HEK293 (cell line): ENCODE data around the gene MBNL2.

Experiments
- CTCF ChIA-PET: fragments of 350-600 bp; formaldehyde crosslinking; extraction: SDS; loops from one replicate; lab custom pipeline; 2021; ENCODE audit warnings: antibody characterized with exemption; lab: Yijun Ruan, JAX
- POLR2A ChIA-PET: fragments of 300-600 bp; formaldehyde crosslinking; extraction: SDS; loops from one replicate; lab custom pipeline; 2020; ENCODE audit warnings: antibody characterized with exemption, inconsistent platforms; lab: Yijun Ruan, JAX
- H3K27ac ChIP-seq: fragments of 200-500 bp; sonication (Bioruptor generic); 2 replicates; pipeline ENCODE4 v1.5.1; 2014; ENCODE audit warnings: low read depth, low read length, control low read depth, inconsistent platforms; ENCODE audit errors: extremely low read depth
- H3K36me3 ChIP-seq, 2 experiments: fragments of 200-500 bp in 1 of 2; sonication (Bioruptor generic) in 1 of 2; 1 replicate in 1 of 2; 2 replicates in 1 of 2; pipeline ENCODE4 v1.5.1; 2014 to 2017; ENCODE audit warnings: inconsistent platforms in 2 of 2, low read length in 2 of 2; ENCODE audit not compliant: control insufficient read depth in 2 of 2, insufficient read depth in 1 of 2
- H3K4me1 ChIP-seq: fragments of 200-500 bp; sonication (Bioruptor generic); 2 replicates; pipeline ENCODE4 v1.5.1; 2014; ENCODE audit warnings: mild to moderate bottlenecking, low read length, inconsistent platforms; ENCODE audit not compliant: control insufficient read depth, insufficient read depth
- H3K4me3 ChIP-seq: 2 replicates; pipeline ENCODE4 v1.5.1; 2011; ENCODE audit warnings: low read depth, mild to moderate bottlenecking, control low read depth, low read length, moderate library complexity
- H3K9me3 ChIP-seq: fragments of 200-500 bp; sonication (Bioruptor generic); 2 replicates; pipeline ENCODE4 v1.5.1; 2014; ENCODE audit warnings: low read depth, low read length, inconsistent platforms; ENCODE audit not compliant: control insufficient read depth, insufficient read depth
- GLI2 ChIP-seq: fragments of 450-650 bp; formaldehyde crosslinking; IDR thresholded peaks from 2 replicates; pipeline ENCODE4; 2017; ENCODE audit warnings: missing biosample characterization, missing genetic modification characterization, low read depth, borderline replicate concordance
- GLIS1 ChIP-seq: fragments of 450-650 bp; formaldehyde crosslinking; IDR thresholded peaks from 2 replicates; pipeline ENCODE4 v1.5.1; 2016; ENCODE audit warnings: missing biosample characterization, missing genetic modification characterization
- HOXD13 ChIP-seq: sonication (generic); formaldehyde crosslinking; IDR thresholded peaks from 2 replicates; pipeline ENCODE4 v1.8.0; 2022; ENCODE audit warnings: missing genetic modification reagents, borderline replicate concordance
- KLF8 ChIP-seq: fragments of 450-650 bp; formaldehyde crosslinking; IDR thresholded peaks from 2 replicates; pipeline ENCODE4 v1.5.1; 2016; ENCODE audit warnings: missing biosample characterization, missing genetic modification characterization
- ZBTB17 ChIP-seq: fragments of 450-650 bp; formaldehyde crosslinking; IDR thresholded peaks from 2 replicates; pipeline ENCODE4 v1.5.1; 2016; ENCODE audit warnings: missing biosample characterization, missing genetic modification characterization
- ZNF157 ChIP-seq: fragments of 450-650 bp; formaldehyde crosslinking; IDR thresholded peaks from 2 replicates; pipeline ENCODE4 v1.5.1; 2016; ENCODE audit warnings: missing biosample characterization, missing genetic modification characterization
- ZNF2 ChIP-seq: fragments of 450-650 bp; formaldehyde crosslinking; IDR thresholded peaks from 2 replicates; pipeline ENCODE4 v1.5.1; 2016; ENCODE audit warnings: missing biosample characterization, missing genetic modification characterization
- ZNF280C ChIP-seq: fragments of 450-650 bp; formaldehyde crosslinking; IDR thresholded peaks from 2 replicates; pipeline ENCODE4 v1.5.1; 2016; ENCODE audit warnings: missing biosample characterization, missing genetic modification characterization
- ZNF391 ChIP-seq: fragments of 450-650 bp; formaldehyde crosslinking; IDR thresholded peaks from 2 replicates; pipeline ENCODE4 v1.5.1; 2016; ENCODE audit warnings: low read depth, missing biosample characterization, missing genetic modification characterization, borderline replicate concordance
- ZNF777 ChIP-seq: fragments of 450-650 bp; formaldehyde crosslinking; IDR thresholded peaks from 2 replicates; pipeline ENCODE4 v1.5.1; 2017; ENCODE audit warnings: missing biosample characterization, missing genetic modification characterization, borderline replicate concordance
- ZSCAN5A ChIP-seq: fragments of 450-650 bp; formaldehyde crosslinking; IDR thresholded peaks from 2 replicates; pipeline ENCODE4 v1.5.1; 2016; ENCODE audit warnings: missing biosample characterization, missing genetic modification characterization
- ZXDB ChIP-seq: fragments of 450-650 bp; formaldehyde crosslinking; IDR thresholded peaks from 2 replicates; pipeline ENCODE4 v1.5.1; 2016; ENCODE audit warnings: missing biosample characterization, missing genetic modification characterization
- TF ChIP-seq, protein P1 (sequence below): fragments of 450-650 bp; formaldehyde crosslinking; conservative IDR thresholded peaks from 2 replicates; pipeline ENCODE4 v1.5.1; 2016; ENCODE audit warnings: low read depth, missing biosample characterization, missing genetic modification characterization
- TF ChIP-seq, protein P2 (sequence below): sonication (generic); formaldehyde crosslinking; IDR thresholded peaks from 2 replicates; pipeline ENCODE4 v1.8.1; 2022; ENCODE audit warnings: mild to moderate bottlenecking, moderate library complexity, missing genetic modification reagents
- TF ChIP-seq, protein P3 (sequence below): fragments of 450-650 bp; formaldehyde crosslinking; IDR thresholded peaks from 2 replicates; pipeline ENCODE4 v1.5.1; 2017; ENCODE audit warnings: missing biosample characterization, missing genetic modification characterization

Gene MBNL2

GRCh38 chr13:97234236-97234635 lies 12.1 kb downstream of the MBNL2 start:
- H3K36me3 ChIP-seq = no peaks in the 10 kb centered on the region
- no peak overlapping the region for H3K4me3 ChIP-seq
- no peak overlapping the region for H3K27ac ChIP-seq
- ChIA-PET CTCF (no interaction called here), POLR2A (no interaction called here)
- no peaks in the 10 kb centered on the region for H3K9me3 ChIP-seq
- TF ChIP-seq ZXDB (tag by site-specific recombination) = no peak
- no peak for TF ChIP-seq ZNF2
- TF ChIP-seq GLI2 = no peak
- no peak for TF ChIP-seq GLIS1
- no peak for TF ChIP-seq ZNF391
- no peak for TF ChIP-seq ZSCAN5A (tag by site-specific recombination)
- TF ChIP-seq HOXD13 (CRISPR knock-in tag) = no peak
- TF ChIP-seq KLF8 (tag by site-specific recombination) = no peak
- no peak for TF ChIP-seq ZBTB17 (tag by site-specific recombination)
- TF ChIP-seq, protein P1, sequence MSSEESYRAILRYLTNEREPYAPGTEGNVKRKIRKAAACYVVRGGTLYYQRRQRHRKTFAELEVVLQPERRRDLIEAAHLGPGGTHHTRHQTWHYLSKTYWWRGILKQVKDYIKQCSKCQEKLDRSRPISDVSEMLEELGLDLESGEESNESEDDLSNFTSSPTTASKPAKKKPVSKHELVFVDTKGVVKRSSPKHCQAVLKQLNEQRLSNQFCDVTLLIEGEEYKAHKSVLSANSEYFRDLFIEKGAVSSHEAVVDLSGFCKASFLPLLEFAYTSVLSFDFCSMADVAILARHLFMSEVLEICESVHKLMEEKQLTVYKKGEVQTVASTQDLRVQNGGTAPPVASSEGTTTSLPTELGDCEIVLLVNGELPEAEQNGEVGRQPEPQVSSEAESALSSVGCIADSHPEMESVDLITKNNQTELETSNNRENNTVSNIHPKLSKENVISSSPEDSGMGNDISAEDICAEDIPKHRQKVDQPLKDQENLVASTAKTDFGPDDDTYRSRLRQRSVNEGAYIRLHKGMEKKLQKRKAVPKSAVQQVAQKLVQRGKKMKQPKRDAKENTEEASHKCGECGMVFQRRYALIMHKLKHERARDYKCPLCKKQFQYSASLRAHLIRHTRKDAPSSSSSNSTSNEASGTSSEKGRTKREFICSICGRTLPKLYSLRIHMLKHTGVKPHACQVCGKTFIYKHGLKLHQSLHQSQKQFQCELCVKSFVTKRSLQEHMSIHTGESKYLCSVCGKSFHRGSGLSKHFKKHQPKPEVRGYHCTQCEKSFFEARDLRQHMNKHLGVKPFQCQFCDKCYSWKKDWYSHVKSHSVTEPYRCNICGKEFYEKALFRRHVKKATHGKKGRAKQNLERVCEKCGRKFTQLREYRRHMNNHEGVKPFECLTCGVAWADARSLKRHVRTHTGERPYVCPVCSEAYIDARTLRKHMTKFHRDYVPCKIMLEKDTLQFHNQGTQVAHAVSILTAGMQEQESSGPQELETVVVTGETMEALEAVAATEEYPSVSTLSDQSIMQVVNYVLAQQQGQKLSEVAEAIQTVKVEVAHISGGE (tag by site-specific recombination) = no peak
- no peak for TF ChIP-seq ZNF280C (tag by site-specific recombination)
- TF ChIP-seq ZNF157 = no peak
- TF ChIP-seq, protein P2, sequence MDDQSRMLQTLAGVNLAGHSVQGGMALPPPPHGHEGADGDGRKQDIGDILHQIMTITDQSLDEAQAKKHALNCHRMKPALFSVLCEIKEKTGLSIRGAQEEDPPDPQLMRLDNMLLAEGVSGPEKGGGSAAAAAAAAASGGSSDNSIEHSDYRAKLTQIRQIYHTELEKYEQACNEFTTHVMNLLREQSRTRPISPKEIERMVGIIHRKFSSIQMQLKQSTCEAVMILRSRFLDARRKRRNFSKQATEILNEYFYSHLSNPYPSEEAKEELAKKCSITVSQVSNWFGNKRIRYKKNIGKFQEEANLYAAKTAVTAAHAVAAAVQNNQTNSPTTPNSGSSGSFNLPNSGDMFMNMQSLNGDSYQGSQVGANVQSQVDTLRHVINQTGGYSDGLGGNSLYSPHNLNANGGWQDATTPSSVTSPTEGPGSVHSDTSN (CRISPR knock-in tag) = no peak
- H3K4me1 ChIP-seq = no peaks in the 10 kb centered on the region

- Histone ChIP-seq H3K4me3 (no peak overlapping the region), H3K36me3 (no peaks in the 10 kb centered on the region), H3K4me1 (no peaks in the 10 kb centered on the region), H3K9me3 (no peaks in the 10 kb centered on the region), H3K27ac (no peak overlapping the region)
- TF ChIP-seq, protein P3, sequence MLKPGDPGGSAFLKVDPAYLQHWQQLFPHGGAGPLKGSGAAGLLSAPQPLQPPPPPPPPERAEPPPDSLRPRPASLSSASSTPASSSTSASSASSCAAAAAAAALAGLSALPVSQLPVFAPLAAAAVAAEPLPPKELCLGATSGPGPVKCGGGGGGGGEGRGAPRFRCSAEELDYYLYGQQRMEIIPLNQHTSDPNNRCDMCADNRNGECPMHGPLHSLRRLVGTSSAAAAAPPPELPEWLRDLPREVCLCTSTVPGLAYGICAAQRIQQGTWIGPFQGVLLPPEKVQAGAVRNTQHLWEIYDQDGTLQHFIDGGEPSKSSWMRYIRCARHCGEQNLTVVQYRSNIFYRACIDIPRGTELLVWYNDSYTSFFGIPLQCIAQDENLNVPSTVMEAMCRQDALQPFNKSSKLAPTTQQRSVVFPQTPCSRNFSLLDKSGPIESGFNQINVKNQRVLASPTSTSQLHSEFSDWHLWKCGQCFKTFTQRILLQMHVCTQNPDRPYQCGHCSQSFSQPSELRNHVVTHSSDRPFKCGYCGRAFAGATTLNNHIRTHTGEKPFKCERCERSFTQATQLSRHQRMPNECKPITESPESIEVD (tag by site-specific recombination) = no peak
- TF ChIP-seq ZNF777 (tag by site-specific recombination) = no peak
- ChIA-PET POLR2A (no interaction called here), CTCF (interaction anchor here (0.6 kb wide), 1 partner anchor 1160 kb away, joined by 4 read pairs; no protein-coding TSS in a partner anchor)
Measured at GRCh38 chr13:97234742-97235141, 12.6 kb downstream of the MBNL2 start.
